Hematopoietic multipotent progenitor cell treated with erythropoietin and hydrocortisone succinate and interleukin-3 and kit ligand, for 15 days (in vitro differentiated cells): Measurements from ENCODE around the gene VSIR.

Experiments
- DNase-seq: peaks from one replicate; pipeline ENCODE4 v3.0.0-alpha.2; 2015; ENCODE audit warnings: low spot score

Gene VSIR

GRCh38 chr10:71806704-71807556, 33.6 kb upstream of the VSIR start:
- DNase-seq, result no peak

- DNase-seq, result peak; percentile 13
Observed at GRCh38 chr10:71805776-71806703, 32.7 kb upstream of the VSIR start.

- DNase-seq, result no peak
Observed at GRCh38 chr10:71804077-71804476, 30.8 kb upstream of the VSIR start.

- no peak for DNase-seq
Observed at GRCh38 chr10:71802715-71803488, 29.6 kb upstream of the VSIR start.

GRCh38 chr10:71802235-71802634, 28.9 kb upstream of the VSIR start:
- no peak for DNase-seq

- DNase-seq, result no peak
Observed at GRCh38 chr10:71801361-71801760, 28.0 kb upstream of the VSIR start.

- DNase-seq, result no peak
Observed at GRCh38 chr10:71799608-71800453, 26.5 kb upstream of the VSIR start.

GRCh38 chr10:71799112-71799511, 25.8 kb upstream of the VSIR start:
- DNase-seq, result no peak

- DNase-seq, result no peak
Observed at GRCh38 chr10:71798308-71798624, 24.9 kb upstream of the VSIR start.

GRCh38 chr10:71797533-71798307, 24.4 kb upstream of the VSIR start:
- DNase-seq, result peak; percentile 70

GRCh38 chr10:71796749-71797405, 23.6 kb upstream of the VSIR start:
- DNase-seq, result peak; percentile 14

GRCh38 chr10:71795248-71795647, 21.9 kb upstream of the VSIR start:
- DNase-seq, result no peak

- DNase-seq, result no peak
Observed at GRCh38 chr10:71790749-71791440, 17.6 kb upstream of the VSIR start.

GRCh38 chr10:71789871-71790270, 16.6 kb upstream of the VSIR start:
- no peak for DNase-seq

GRCh38 chr10:71788954-71789353, 15.6 kb upstream of the VSIR start:
- DNase-seq, result no peak

GRCh38 chr10:71784679-71785272, 11.5 kb upstream of the VSIR start:
- DNase-seq, result no peak

GRCh38 chr10:71783917-71784678, 10.8 kb upstream of the VSIR start:
- no peak for DNase-seq

GRCh38 chr10:71782917-71783490, 9.7 kb upstream of the VSIR start:
- DNase-seq, result no peak
